ENCODE data around the gene OTX2. TPM values are rescaled to one million over a fixed set of nuclear protein-coding genes. Genes with fewer than 3 reads are reported as not detected.

Gene OTX2
- total RNA-seq, 2 donors from 2014 or later = not detected

- TF ChIP-seq CTCF (IDR thresholded peaks at IDR 0.05) = no peak
- no peaks in the 10 kb centered on the region for H3K36me3 ChIP-seq
- no peak overlapping the region for H3K9ac ChIP-seq (ENCODE audit: low read depth in 2 of 2, low read length in 2 of 2)
- H3K27ac ChIP-seq = no peak overlapping the region
- H3K4me1 ChIP-seq = no peaks in the 10 kb centered on the region
- no peak overlapping the region for H3K4me3 ChIP-seq
- intact Hi-C loops (cut with DNase I) = no loop called here
- H3K9me3 ChIP-seq = no peaks in the 10 kb centered on the region
- DNase-seq = no peak
- no peaks in the 10 kb centered on the region for H3K27me3 ChIP-seq
Measured at GRCh38 chr14:56759633-56760032, 50.6 kb downstream of the OTX2 start.

- no peak overlapping the region for H3K4me3 ChIP-seq
- no peaks in the 10 kb centered on the region for H3K27me3 ChIP-seq
- no peak for TF ChIP-seq CTCF (IDR thresholded peaks at IDR 0.05)
- intact Hi-C loops (cut with DNase I) = no loop called here
- H3K4me1 ChIP-seq = no peaks in the 10 kb centered on the region
- H3K36me3 ChIP-seq = no peaks in the 10 kb centered on the region
- DNase-seq = no peak
- H3K9ac ChIP-seq (ENCODE audit: low read depth in 2 of 2, low read length in 2 of 2) = no peak overlapping the region
- no peak overlapping the region for H3K27ac ChIP-seq
- H3K9me3 ChIP-seq = no peaks in the 10 kb centered on the region
Measured at GRCh38 chr14:56759094-56759493, 51.2 kb downstream of the OTX2 start.

GRCh38 chr14:56754921-56755320 is 55.4 kb downstream of the OTX2 start:
- Histone ChIP-seq H3K9me3 (no peaks in the 10 kb centered on the region), H3K4me3 (no peak overlapping the region), H3K27me3 (no peaks in the 10 kb centered on the region), H3K4me1 (no peaks in the 10 kb centered on the region), H3K27ac (no peak overlapping the region), H3K9ac (ENCODE audit: low read depth in 2 of 2, low read length in 2 of 2) (no peak overlapping the region), H3K36me3 (no peaks in the 10 kb centered on the region)
- TF ChIP-seq CTCF (IDR thresholded peaks at IDR 0.05) = no peak
- intact Hi-C loops (cut with DNase I) = no loop called here
- DNase-seq = no peak

GRCh38 chr14:56753396-56753795 is 56.9 kb downstream of the OTX2 start:
- Histone ChIP-seq H3K4me3 (no peak overlapping the region), H3K4me1 (no peaks in the 10 kb centered on the region), H3K9me3 (no peaks in the 10 kb centered on the region), H3K27me3 (no peaks in the 10 kb centered on the region), H3K36me3 (no peaks in the 10 kb centered on the region), H3K9ac (ENCODE audit: low read depth in 2 of 2, low read length in 2 of 2) (no peak overlapping the region), H3K27ac (no peak overlapping the region)
- DNase-seq = no peak
- TF ChIP-seq CTCF (IDR thresholded peaks at IDR 0.05) = no peak
- intact Hi-C loops (cut with DNase I) = no loop called here

- intact Hi-C loops (cut with DNase I) = no loop called here
- Histone ChIP-seq H3K9me3 (no peaks in the 10 kb centered on the region), H3K4me1 (no peaks in the 10 kb centered on the region), H3K4me3 (no peak overlapping the region), H3K27me3 (no peaks in the 10 kb centered on the region), H3K36me3 (no peaks in the 10 kb centered on the region), H3K9ac (ENCODE audit: low read depth in 2 of 2, low read length in 2 of 2) (no peak overlapping the region), H3K27ac (no peak overlapping the region)
- DNase-seq = no peak
- TF ChIP-seq CTCF (IDR thresholded peaks at IDR 0.05) = no peak
Measured at GRCh38 chr14:56752428-56752827, 57.9 kb downstream of the OTX2 start.

GRCh38 chr14:56751471-56751870 is 58.8 kb downstream of the OTX2 start:
- TF ChIP-seq CTCF (IDR thresholded peaks at IDR 0.05) = no peak
- Histone ChIP-seq H3K4me1 (no peaks in the 10 kb centered on the region), H3K9ac (ENCODE audit: low read depth in 2 of 2, low read length in 2 of 2) (no peak overlapping the region), H3K27ac (no peak overlapping the region), H3K9me3 (no peaks in the 10 kb centered on the region), H3K36me3 (no peaks in the 10 kb centered on the region), H3K27me3 (no peaks in the 10 kb centered on the region), H3K4me3 (no peak overlapping the region)
- intact Hi-C loops (cut with DNase I) = no loop called here
- no peak for DNase-seq
